Subcutaneous abdominal adipose tissue (tissue), 5 donors: ENCODE results near the gene CAND2.
"Not testable (repeated sequence)": the region's sequence is repeated elsewhere in the genome, so short reads cannot be mapped to it uniquely, and the experiment has no call there.

Source experiments
- H3K27ac ChIP-seq: one replicate; pipeline ENCODE4 v1.7.0; 2013; ENCODE audit warnings: low read depth, mild to moderate bottlenecking, inconsistent platforms, low read length, moderate library complexity
- H3K27me3 ChIP-seq, 5 donors: one replicate each; pipeline ENCODE4 v1.7.0; 2013; ENCODE audit warnings: low read length in 5 of 5, inconsistent platforms in 1 of 5; ENCODE audit not compliant: control insufficient read depth in 5 of 5, insufficient read depth in 4 of 5
- H3K36me3 ChIP-seq, 5 donors: one replicate each; pipeline ENCODE4 v1.7.0; 2013; ENCODE audit warnings: low read length in 5 of 5; ENCODE audit not compliant: control insufficient read depth in 5 of 5, insufficient read depth in 5 of 5
- H3K4me1 ChIP-seq, 5 donors: one replicate each; pipeline ENCODE4 v1.7.0; 2013; ENCODE audit warnings: low read length in 5 of 5, mild to moderate bottlenecking in 3 of 5, moderate library complexity in 1 of 5; ENCODE audit not compliant: control insufficient read depth in 5 of 5, insufficient read depth in 5 of 5
- H3K4me3 ChIP-seq, 5 donors: one replicate each; pipeline ENCODE4 v1.7.0; 2013; ENCODE audit warnings: low read length in 5 of 5, low read depth in 1 of 5
- H3K9ac ChIP-seq, 5 donors: one replicate each; pipeline ENCODE4 v1.7.0; 2013; ENCODE audit warnings: low read length in 5 of 5, mild to moderate bottlenecking in 4 of 5, moderate library complexity in 3 of 5
- H3K9me3 ChIP-seq, 5 donors: one replicate each; pipeline ENCODE4 v1.7.0; 2013; ENCODE audit warnings: low read length in 5 of 5; ENCODE audit not compliant: control insufficient read depth in 5 of 5
- donor health status: healthy.
- donor health status: healthy.
- donor health status: healthy.
- donor health status: healthy.
- donor health status: healthy.

Gene CAND2

GRCh38 chr3:12870942-12871341 is 74.5 kb downstream of the CAND2 start:
- H3K27me3 ChIP-seq: peaks cover 4 to 11% (median 6%) of the 10 kb centered on the region in 5 donors

DNA sequence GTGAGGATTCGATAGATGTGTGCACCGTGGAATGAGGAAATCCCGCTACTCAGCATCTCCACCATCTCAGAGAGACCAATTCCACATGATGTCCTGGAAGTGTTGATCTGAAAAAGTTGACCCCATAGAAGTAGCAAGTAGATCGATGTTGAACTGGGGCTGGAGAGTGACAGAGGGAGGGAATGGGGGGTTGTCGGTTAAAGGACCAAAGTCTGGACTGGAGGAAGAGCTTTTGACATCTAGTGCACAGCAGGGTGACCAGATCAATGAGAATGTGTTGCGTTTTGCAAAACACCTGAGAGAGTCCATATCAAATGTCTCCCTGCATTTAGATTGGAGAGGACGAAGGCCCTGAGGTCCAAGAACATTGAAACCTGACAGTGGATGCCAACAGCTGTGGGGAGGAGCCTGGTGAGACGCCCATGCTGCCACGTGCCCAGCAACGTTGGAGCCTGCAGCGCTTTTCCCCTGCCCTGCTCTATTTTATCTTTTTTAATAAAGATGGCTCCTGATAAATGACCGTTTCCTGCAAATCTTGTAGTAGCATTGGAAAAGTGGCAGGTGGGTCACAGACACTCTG is 75.0 kb downstream of the CAND2 start:
- H3K27me3 ChIP-seq: peaks cover 4 to 11% (median 6%) of the 10 kb centered on the region in 5 donors
- no peak overlapping the region for H3K27ac ChIP-seq
- no peak overlapping the region for H3K4me3 ChIP-seq
- H3K36me3 ChIP-seq: no peaks in the 10 kb centered on the region
- H3K4me1 ChIP-seq: peaks cover 0 to 26% (median 12%) of the 10 kb centered on the region in 5 donors
- no peaks in the 10 kb centered on the region for H3K9me3 ChIP-seq
- H3K9ac ChIP-seq: no peak overlapping the region

More at GRCh38 chr3:12870942-12871341, 74.5 kb downstream of the CAND2 start:
- Histone ChIP-seq H3K9ac (no peak overlapping the region), H3K4me3 (no peak overlapping the region), H3K9me3 (peaks cover 0 to under 1% (median 0%) of the 10 kb centered on the region in 5 donors), H3K27ac (no peak overlapping the region), H3K4me1 (peaks cover 0 to 20% (median 8%) of the 10 kb centered on the region in 5 donors), H3K36me3 (no peaks in the 10 kb centered on the region)

GRCh38 chr3:12875857-12876836 is 79.7 kb downstream of the CAND2 start:
- Histone ChIP-seq H3K27ac (no peak overlapping the region), H3K36me3 (no peaks in the 10 kb centered on the region), H3K9me3 (no peaks in the 10 kb centered on the region), H3K4me3 (peak overlapping the region in 2 of 5 donors; percentile 3 to 38), H3K27me3 (peaks cover 0 to 7% (median 0%) of the 10 kb centered on the region in 5 donors), H3K4me1 (peaks cover 0 to 10% (median 7%) of the 10 kb centered on the region in 5 donors), H3K9ac (no peak overlapping the region)

DNA sequence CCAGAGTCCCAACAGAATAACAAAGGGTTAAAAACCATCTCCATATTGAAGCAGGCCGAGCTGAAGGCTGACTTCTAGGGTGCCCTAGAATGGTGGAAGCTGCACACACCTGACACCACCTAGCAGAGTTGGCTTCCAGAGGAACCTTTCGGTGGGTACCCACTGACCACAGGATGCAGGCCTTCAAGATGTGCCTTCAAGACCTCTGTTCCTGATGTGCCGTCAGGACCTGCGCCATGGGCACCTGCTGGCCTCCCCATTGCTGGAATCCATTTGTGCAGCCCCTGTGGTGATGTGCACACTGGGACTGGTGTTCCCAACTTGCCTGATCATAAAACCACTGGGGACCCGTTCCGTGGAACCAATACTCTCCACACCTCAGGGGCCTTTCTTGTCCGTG is 80.6 kb downstream of the CAND2 start:
- H3K9me3 ChIP-seq: no peaks in the 10 kb centered on the region
- H3K4me1 ChIP-seq: peaks cover 0 to 10% (median 7%) of the 10 kb centered on the region in 5 donors
- H3K36me3 ChIP-seq: no peaks in the 10 kb centered on the region
- peaks cover 0 to 7% (median 0%) of the 10 kb centered on the region in 5 donors for H3K27me3 ChIP-seq
- H3K4me3 ChIP-seq: no peak overlapping the region
- H3K9ac ChIP-seq: no peak overlapping the region
- no peak overlapping the region for H3K27ac ChIP-seq

DNA sequence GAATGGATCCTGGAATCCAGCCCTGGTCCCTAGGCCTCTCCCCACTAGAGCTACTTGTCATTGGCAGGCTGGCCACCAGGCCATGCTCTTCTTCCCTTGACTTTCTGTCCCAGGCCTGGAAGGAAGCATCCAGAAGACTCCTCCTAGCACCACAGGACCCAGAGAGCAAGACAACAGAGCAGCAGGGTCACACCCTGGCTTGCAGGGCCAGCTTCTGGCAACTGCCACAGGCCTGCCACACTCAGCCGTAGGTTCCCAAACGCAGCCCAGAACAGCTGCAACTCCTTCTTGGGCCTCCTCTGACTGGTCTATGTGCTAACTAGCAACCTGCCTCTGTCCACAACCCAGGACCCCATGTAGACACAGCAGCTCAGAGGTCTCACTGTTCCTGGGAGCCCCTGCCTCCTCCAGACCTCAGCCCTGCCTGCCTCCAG is 81.7 kb downstream of the CAND2 start:
- Histone ChIP-seq H3K9ac (no peak overlapping the region), H3K9me3 (no peaks in the 10 kb centered on the region)

GRCh38 chr3:12878758-12879157 is 82.3 kb downstream of the CAND2 start:
- H3K36me3 ChIP-seq, H3K27ac ChIP-seq, H3K9ac ChIP-seq, H3K4me3 ChIP-seq, H3K27me3 ChIP-seq, H3K9me3 ChIP-seq: not testable (repeated sequence)
- peaks cover 0 to 12% (median 7%) of the 10 kb centered on the region in 5 donors for H3K4me1 ChIP-seq

More for the DNA sequence above, 81.7 kb downstream of the CAND2 start:
- Histone ChIP-seq H3K36me3 (no peaks in the 10 kb centered on the region), H3K4me3 (no peak overlapping the region), H3K27me3 (peaks cover 0 to 7% (median 0%) of the 10 kb centered on the region in 5 donors), H3K4me1 (peaks cover 0 to 10% (median 7%) of the 10 kb centered on the region in 5 donors), H3K27ac (no peak overlapping the region)

DNA sequence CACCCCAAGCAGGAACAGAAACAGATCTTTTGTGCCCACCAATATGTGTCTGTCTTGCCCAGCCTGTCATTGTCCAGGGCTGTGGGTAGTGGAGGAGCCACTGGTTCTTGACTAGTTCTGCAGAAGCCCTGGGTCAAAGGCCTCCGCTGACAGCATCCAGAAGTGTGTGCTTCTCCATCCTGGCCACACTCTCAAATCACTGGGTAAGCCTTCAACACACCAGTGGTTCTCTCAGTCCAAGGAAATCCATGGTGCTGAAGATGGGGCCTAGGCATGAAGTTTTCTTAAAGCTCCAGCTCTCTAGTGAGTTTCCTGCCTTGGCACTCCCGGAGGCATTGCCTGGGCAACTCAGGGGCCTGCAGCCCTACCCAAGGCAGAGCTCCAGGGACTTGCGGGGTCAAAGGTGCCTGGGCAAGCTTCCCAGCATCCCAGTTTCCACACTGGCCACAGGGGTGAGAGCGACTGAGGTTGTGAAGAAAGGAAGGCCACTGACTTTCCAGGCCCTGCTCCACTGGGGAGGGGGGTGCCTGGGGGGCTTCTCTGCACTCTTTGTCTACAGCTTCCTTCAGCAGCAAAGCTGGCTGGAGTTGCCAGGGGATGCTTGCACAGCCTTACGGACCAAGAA is 82.8 kb downstream of the CAND2 start:
- H3K4me3 ChIP-seq: no peak overlapping the region
- H3K27me3 ChIP-seq: peaks cover 0 to 7% (median 0%) of the 10 kb centered on the region in 5 donors
- peaks cover 0 to 17% (median 10%) of the 10 kb centered on the region in 5 donors for H3K4me1 ChIP-seq
- no peak overlapping the region for H3K9ac ChIP-seq
- no peaks in the 10 kb centered on the region for H3K36me3 ChIP-seq
- H3K9me3 ChIP-seq: no peaks in the 10 kb centered on the region
- H3K27ac ChIP-seq: no peak overlapping the region

GRCh38 chr3:12881858-12882257 is 85.4 kb downstream of the CAND2 start:
- H3K36me3 ChIP-seq, H3K4me3 ChIP-seq, H3K9ac ChIP-seq, H3K27me3 ChIP-seq, H3K27ac ChIP-seq, H3K9me3 ChIP-seq: not testable (repeated sequence)
- H3K4me1 ChIP-seq: peaks cover 1 to 32% (median 23%) of the 10 kb centered on the region in 5 donors

DNA sequence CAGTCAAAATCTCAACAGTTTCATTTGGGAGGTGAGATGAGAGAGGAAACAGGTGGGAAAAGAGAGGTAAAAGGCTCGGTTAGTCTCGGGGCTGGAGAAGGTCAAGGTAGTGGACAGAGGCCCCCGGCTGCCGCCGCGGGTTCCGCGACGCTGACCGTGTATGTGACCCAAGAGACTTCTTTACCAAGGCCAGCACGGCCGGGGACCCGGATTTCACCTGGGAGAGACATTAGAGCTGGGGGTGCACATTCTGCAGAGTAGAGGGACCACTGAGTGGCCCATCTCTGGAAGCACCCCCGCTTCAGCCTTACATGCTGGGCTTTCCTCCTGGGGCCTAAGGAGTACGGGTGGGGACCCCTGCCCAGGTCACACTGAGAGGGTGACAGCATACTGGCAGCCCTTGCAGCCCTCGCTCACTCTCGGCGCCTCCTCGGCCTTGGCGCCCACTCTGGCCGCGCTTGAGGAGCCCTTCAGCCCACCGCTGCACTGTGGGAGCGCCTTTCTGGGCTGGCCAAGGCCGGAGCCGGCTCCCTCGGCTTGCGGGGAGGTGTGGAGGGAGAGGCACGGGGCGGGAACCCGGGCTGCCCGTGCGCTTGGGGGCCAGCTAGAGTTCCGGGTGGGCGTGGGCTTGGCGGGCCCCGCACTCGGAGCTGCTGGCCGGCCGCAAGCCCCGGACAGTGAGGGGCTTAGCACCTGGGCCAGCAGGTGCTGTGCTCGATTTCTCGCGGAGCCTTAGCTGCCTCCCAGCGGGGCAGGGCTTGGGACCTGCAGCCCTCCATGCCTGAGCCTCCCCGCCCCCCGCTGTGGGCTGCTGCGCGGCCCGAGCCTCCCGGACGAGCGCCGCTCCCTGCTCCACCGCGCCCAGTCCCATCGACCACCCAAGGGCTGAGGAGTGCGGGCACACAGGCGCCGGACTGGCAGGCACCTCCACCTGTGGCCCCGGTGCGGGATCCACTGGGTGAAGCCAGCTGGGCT is 86.1 kb downstream of the CAND2 start:
- H3K27me3 ChIP-seq: no peaks in the 10 kb centered on the region
- no peaks in the 10 kb centered on the region for H3K36me3 ChIP-seq
- H3K27ac ChIP-seq: no peak overlapping the region
- H3K4me3 ChIP-seq: no peak overlapping the region
- no peaks in the 10 kb centered on the region for H3K9me3 ChIP-seq
- H3K4me1 ChIP-seq: peaks cover 1 to 34% (median 26%) of the 10 kb centered on the region in 5 donors
- H3K9ac ChIP-seq: no peak overlapping the region
